MG63 (cell line): ENCODE measurements around the gene ATP6V1G1. TPM values are rescaled to one million over a fixed set of nuclear protein-coding genes. Genes with fewer than 3 reads are reported as not detected.
"Not testable (repeated sequence)": the region's sequence is repeated elsewhere in the genome, so short reads cannot be mapped to it uniquely, and the experiment has no call there.

Source experiments
- DNase-seq: peaks from one replicate; pipeline ENCODE4 v3.0.0-alpha.2; 2020
- H3K27me3 ChIP-seq: fragments of 250-450 bp; sonication (Bioruptor Pico); 2 replicates; pipeline ENCODE4 v1.5.1; 2020; ENCODE audit warnings: mild to moderate bottlenecking, moderate library complexity
- H3K36me3 ChIP-seq: fragments of 250-450 bp; sonication (Bioruptor Pico); 2 replicates; pipeline ENCODE4 v1.5.1; 2020; ENCODE audit warnings: mild to moderate bottlenecking, moderate library complexity
- H3K4me3 ChIP-seq: fragments of 250-450 bp; sonication (Bioruptor Pico); 2 replicates; pipeline ENCODE4 v1.5.1; 2020; ENCODE audit warnings: mild to moderate bottlenecking, moderate library complexity
- H3K9me3 ChIP-seq: fragments of 250-450 bp; sonication (Bioruptor Pico); 2 replicates; pipeline ENCODE4 v1.5.1; 2020; ENCODE audit warnings: mild to moderate bottlenecking, moderate library complexity
- total RNA-seq: library from RNA; depleted of rRNA; stranded (reverse); fragments of >200 nt; shearing (Covaris generic); gene quantifications from 2 replicates; pipeline ENCODE4 v1.2.3, GENCODE V29; 2014; ENCODE audit warnings: low replicate concordance

ATP6V1G1 gene
- total RNA-seq, 1 experiment from 2014 or later = 62.6 TPM

DNA sequence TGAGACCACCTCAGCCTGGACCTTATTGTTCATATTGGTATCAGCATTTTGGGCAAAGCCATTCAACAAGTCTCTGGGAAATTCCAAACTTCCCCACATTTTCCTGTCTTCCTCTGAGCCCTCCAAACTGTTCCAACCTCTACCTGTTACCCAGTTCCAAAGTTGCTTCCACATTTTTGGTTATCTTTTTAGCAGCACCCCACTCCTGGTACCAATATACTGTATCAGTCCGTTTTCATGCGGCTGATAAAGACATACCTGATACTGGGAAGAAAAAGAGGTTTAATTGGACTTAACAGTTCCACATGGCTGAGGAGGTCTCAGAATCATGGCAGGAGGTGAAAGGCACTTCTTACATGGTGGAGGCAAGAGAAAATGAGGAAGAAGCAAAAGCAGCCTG is 14.2 kb downstream of the ATP6V1G1 start:
- H3K27me3 ChIP-seq, DNase-seq, H3K4me3 ChIP-seq: not testable (repeated sequence)
- Histone ChIP-seq H3K36me3 (peaks cover 44% of the 10 kb centered on the region), H3K9me3 (peaks cover 16% of the 10 kb centered on the region; the same call in 1 of the 2 replicates)

DNA sequence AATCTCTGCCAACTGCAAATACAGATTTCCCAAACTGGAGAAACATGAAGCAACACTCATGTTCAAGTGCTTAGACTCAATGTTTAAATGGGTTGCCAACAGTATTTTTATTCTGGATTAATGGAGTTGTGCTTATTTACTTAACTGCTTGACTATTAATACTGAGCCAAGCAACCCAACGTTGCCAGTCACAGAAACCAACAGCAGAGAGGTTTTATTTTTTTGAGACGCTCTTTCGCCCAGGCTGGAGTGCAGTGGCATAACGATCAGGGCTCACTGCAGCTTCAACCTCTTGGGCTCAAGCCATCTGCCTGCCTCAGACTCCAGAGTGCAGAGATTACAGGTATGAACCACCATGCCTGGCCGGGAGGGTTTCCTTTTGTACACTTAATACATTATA is 15.1 kb downstream of the ATP6V1G1 start:
- Histone ChIP-seq H3K27me3 (no peaks in the 10 kb centered on the region), H3K9me3 (peaks cover 16% of the 10 kb centered on the region; the same call in 1 of the 2 replicates), H3K36me3 (peaks cover 38% of the 10 kb centered on the region), H3K4me3 (no peak overlapping the region)
- DNase-seq = no peak

DNA sequence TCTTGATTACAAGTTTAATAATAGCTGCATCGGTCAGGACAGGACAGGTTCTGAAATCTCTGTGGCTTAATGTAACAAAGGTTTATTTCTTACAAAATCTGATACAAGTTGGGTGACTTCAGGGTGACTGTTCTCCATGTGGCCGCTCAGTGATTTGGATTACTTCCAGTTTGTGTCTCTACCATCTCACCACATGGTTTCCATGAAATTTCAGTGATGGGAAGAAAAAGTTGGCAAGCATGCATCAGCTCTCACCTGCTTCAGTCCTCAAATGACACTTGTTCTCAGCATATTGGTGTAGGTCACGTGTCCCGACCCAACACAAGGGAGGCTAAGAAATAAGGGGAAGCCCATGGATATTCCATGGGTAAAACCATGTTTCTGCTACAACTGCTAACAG is 15.7 kb downstream of the ATP6V1G1 start:
- peaks cover 16% of the 10 kb centered on the region; the same call in 1 of the 2 replicates for H3K9me3 ChIP-seq
- no peak overlapping the region for H3K4me3 ChIP-seq
- DNase-seq = no peak
- peaks cover 33% of the 10 kb centered on the region for H3K36me3 ChIP-seq
- no peaks in the 10 kb centered on the region for H3K27me3 ChIP-seq

- Histone ChIP-seq H3K9me3 (peaks cover 16% of the 10 kb centered on the region; the same call in 1 of the 2 replicates), H3K27me3 (no peaks in the 10 kb centered on the region), H3K36me3 (peaks cover 18% of the 10 kb centered on the region), H3K4me3 (no peak overlapping the region)
- DNase-seq = no peak
These were observed 17.4 kb downstream of the ATP6V1G1 start for GRCh38 chr9:114604989-114605388.

GRCh38 chr9:114606068-114606467 is 18.5 kb downstream of the ATP6V1G1 start:
- Histone ChIP-seq H3K9me3 (peaks cover 10% of the 10 kb centered on the region; the same call in 1 of the 2 replicates), H3K36me3 (peaks cover 8% of the 10 kb centered on the region), H3K4me3 (no peak overlapping the region), H3K27me3 (no peaks in the 10 kb centered on the region)
- no peak for DNase-seq

DNA sequence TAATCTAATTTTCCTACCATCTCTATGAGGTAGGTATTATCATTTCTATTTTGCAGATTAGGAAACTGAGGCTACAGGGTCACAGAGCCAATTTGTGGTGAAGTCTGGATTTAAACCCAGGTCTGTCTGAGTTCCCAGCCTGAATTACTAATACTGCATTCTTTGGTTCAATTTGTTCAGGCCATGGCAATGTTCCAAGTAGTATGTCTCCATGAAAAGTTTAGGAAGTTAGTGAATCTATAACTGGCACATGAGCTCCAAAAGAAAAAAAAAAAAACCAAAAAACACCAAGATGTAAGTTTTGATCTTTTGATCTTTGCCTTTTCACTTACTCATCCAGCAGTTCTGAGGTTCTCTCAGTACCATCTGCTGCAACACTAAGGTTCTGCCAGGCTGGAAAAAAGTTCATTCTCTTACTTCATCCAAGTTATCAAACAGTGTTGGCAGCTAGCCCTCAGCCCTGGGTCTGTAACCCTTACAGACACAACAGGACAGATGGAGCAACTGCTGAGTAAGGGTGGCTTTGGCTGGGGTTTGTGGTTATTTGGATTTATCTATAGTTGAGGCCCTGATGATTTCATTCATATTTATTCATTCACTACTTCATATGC is 19.1 kb downstream of the ATP6V1G1 start:
- DNase-seq = peak; percentile 90
- Histone ChIP-seq H3K27me3 (no peaks in the 10 kb centered on the region), H3K4me3 (no peak overlapping the region), H3K9me3 (peaks cover 3% of the 10 kb centered on the region; the same call in 1 of the 2 replicates), H3K36me3 (peaks cover 3% of the 10 kb centered on the region; the same call in 1 of the 2 replicates)

GRCh38 chr9:114607671-114608524 is 20.3 kb downstream of the ATP6V1G1 start:
- Histone ChIP-seq H3K36me3 (no peaks in the 10 kb centered on the region), H3K9me3 (no peaks in the 10 kb centered on the region), H3K27me3 (no peaks in the 10 kb centered on the region), H3K4me3 (no peak overlapping the region)
- no peak for DNase-seq

DNA sequence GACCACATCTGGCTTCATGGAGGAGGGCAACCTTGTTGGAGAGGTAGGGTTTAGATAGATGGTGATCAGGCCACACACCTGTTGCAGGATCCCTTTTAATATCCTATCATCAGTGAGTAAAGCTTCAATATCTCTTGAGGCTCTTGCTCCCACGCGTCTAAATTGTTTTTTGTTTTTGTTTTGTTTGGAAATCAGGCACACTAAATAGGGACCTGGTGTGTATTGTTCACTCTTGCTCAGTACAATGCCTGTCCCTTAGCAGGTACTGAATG is 20.9 kb downstream of the ATP6V1G1 start:
- Histone ChIP-seq H3K27me3 (no peaks in the 10 kb centered on the region), H3K9me3 (no peaks in the 10 kb centered on the region), H3K36me3 (no peaks in the 10 kb centered on the region), H3K4me3 (no peak overlapping the region)
- no peak for DNase-seq

DNA sequence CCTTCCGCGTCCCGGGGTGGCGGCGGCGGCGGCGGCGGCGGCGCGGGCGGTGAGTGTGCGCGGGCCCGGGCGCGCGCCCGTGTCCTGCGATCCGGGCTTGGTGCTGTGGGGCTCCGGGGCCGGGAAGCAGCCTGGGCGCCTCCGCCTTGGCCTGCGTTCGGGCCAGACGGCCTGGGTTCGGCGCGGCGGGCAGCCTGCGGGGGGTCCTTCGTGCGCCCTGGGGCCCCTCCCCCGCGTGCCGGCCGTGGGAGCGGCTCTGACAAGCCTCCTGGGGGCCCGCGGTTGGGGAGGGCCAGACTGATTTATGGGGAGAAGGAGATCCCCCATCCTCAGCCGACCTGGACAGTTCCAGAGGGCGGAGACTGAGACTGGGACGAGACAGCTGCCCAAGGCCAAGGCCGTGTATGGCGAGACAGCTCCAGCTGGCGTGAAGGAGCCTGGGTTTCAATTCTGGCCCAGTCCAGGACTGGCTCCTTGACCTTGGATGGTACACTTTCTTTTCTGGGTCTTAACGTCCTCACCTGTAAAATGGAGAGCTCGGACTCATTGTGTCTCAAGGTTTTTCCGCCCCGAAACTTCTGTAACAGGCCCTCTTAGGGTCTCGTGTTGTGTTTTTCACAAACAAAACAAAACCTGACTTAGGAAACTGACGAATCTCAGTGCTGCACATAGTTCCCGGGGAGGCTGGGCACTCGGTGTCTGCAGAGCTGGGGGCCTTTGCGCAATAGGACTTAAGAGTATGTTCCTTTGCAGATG is 24.1 kb downstream of the ATP6V1G1 start:
- no peaks in the 10 kb centered on the region for H3K27me3 ChIP-seq
- H3K4me3 ChIP-seq = peak overlapping the region; percentile 62
- DNase-seq = peak; percentile 65
- no peaks in the 10 kb centered on the region for H3K9me3 ChIP-seq
- H3K36me3 ChIP-seq = no peaks in the 10 kb centered on the region

- Histone ChIP-seq H3K27me3 (no peaks in the 10 kb centered on the region), H3K4me3 (peak overlapping the region; percentile 62), H3K9me3 (no peaks in the 10 kb centered on the region; the same call in 1 of the 2 replicates), H3K36me3 (no peaks in the 10 kb centered on the region)
- DNase-seq = no peak
These were observed 24.8 kb downstream of the ATP6V1G1 start for GRCh38 chr9:114612272-114612923.

GRCh38 chr9:114613087-114613486 is 25.5 kb downstream of the ATP6V1G1 start:
- Histone ChIP-seq H3K9me3 (no peaks in the 10 kb centered on the region; the same call in 1 of the 2 replicates), H3K4me3 (no peak overlapping the region), H3K27me3 (no peaks in the 10 kb centered on the region), H3K36me3 (no peaks in the 10 kb centered on the region)
- DNase-seq = no peak

DNA sequence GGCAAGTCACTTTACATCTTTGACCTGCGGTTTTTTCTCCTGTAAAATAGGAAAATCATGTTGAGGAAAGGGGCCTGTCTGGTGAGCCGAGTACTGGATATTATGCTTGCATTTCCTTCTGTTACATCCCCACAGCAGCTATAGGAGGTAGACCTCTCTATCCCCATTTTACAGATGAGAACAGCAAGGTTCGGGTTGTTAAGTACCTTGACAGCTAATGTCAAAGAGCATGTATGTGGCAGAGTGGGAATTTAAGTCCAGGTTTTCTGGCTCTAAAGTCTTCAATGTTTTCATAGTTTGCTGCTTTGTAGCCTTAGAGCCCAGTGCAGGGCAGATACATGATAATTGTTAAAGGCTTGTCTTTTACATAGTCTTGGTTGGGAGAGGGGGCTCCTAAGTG is 26.4 kb downstream of the ATP6V1G1 start:
- H3K9me3 ChIP-seq = no peaks in the 10 kb centered on the region; the same call in 1 of the 2 replicates
- no peaks in the 10 kb centered on the region for H3K36me3 ChIP-seq
- H3K4me3 ChIP-seq = no peak overlapping the region
- H3K27me3 ChIP-seq = no peaks in the 10 kb centered on the region
- DNase-seq = no peak

DNA sequence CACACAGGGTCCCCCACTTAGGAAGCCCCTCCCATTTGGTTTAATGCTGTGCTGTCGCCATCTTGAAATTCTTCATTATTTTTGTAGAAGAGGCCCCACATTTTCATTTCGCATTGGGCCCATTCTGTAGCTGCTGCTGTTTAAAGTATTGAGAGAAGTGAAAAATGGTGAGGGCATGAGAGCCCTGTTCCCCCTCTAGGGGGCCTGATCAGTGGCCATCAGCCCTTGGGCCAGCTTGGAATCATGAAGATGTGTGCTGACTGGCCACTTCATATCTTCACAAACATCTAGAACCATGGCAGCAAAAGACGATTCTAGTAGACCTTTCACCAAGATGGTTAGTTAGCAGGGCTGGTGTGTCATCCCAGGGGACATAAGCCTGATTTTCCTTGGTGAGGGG is 26.8 kb downstream of the ATP6V1G1 start:
- H3K36me3 ChIP-seq = no peaks in the 10 kb centered on the region
- no peak for DNase-seq

DNA sequence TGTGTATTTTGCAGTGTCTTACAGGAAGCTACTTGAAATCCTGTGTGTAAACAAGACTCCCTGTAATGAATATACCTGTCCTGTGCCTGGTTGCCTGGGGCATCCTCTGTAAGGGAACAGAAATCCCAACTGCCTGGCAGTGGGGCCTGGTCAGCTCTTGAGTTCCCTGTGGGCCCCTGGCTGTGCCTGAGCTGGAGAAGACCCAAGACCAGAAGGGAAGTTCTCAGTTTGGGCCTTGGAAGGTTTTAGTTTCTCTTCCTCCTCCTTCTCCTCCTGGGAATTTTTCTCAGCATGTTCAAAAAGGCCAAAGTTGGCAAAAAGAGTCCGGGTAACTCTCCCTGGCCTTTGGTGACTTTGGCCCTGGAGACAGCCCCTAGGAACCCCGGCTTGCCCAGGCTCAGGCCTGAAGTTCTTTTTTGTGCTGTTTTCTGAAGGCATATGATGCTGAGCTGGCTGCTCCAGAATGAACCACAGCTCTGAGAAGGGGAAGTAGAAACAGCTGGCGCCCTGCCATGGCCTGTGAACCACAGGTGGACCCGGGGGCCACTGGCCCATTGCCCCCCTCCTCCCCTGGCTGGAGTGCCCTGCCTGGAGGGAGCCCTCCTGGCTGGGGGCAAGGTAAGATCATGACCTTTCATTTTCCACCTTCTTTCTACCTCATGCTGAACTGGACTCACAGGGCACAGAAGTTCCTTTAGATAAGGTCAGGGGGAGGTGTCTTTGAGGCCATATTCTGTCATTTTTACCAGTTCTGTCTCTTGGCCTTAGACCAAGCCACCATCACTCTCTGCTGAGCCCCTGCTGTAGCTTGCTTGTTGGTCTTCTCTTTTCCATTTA is 29.3 kb downstream of the ATP6V1G1 start:
- no peak for DNase-seq

More for the DNA sequence above, 26.8 kb downstream of the ATP6V1G1 start:
- H3K9me3 ChIP-seq = no peaks in the 10 kb centered on the region; the same call in 1 of the 2 replicates
- H3K4me3 ChIP-seq = no peak overlapping the region
- no peaks in the 10 kb centered on the region for H3K27me3 ChIP-seq

GRCh38 chr9:114619191-114619761 is 31.7 kb downstream of the ATP6V1G1 start:
- no peak for DNase-seq
- no peaks in the 10 kb centered on the region; the same call in 1 of the 2 replicates for H3K9me3 ChIP-seq
- H3K4me3 ChIP-seq = no peak overlapping the region
- H3K27me3 ChIP-seq = no peaks in the 10 kb centered on the region
- H3K36me3 ChIP-seq = no peaks in the 10 kb centered on the region; the same call in 1 of the 2 replicates

More for the DNA sequence above, 29.3 kb downstream of the ATP6V1G1 start:
- no peak overlapping the region for H3K4me3 ChIP-seq
- H3K36me3 ChIP-seq = no peaks in the 10 kb centered on the region
- no peaks in the 10 kb centered on the region for H3K27me3 ChIP-seq
- H3K9me3 ChIP-seq = no peaks in the 10 kb centered on the region; the same call in 1 of the 2 replicates
